Breast epithelium (tissue), 4 donors: Measurements from ENCODE around the gene IL5RA. TPM values are rescaled to one million over a fixed set of nuclear protein-coding genes. Genes with fewer than 3 reads are reported as not detected.

Experiments used
- DNase-seq, 2 donors: peaks; one replicate each; pipeline ENCODE4 v3.0.0-alpha.2; 2019; ENCODE audit warnings: low spot score in 2 of 2
- H3K27ac ChIP-seq, 2 donors: fragments of 200-600 bp; sonication (generic) in 1 of 2; one replicate each; pipeline ENCODE4 v1.5.1; 2016 to 2019; ENCODE audit warnings: mild to moderate bottlenecking in 1 of 2
- H3K27me3 ChIP-seq, 2 donors: fragments of 200-600 bp; sonication (generic) in 1 of 2; one replicate each; pipeline versions ENCODE4 v1.5.1 to v1.6.0; 2017 to 2019; ENCODE audit warnings: control low read depth in 1 of 2, mild to moderate bottlenecking in 1 of 2
- H3K36me3 ChIP-seq: fragments of 200-600 bp; one replicate; pipeline ENCODE4 v1.5.1; 2019
- H3K4me1 ChIP-seq, 2 donors: fragments of 200-600 bp; sonication (generic); one replicate each; pipeline ENCODE4 v1.5.1; 2016 to 2019; ENCODE audit warnings: control low read depth in 1 of 2
- H3K4me3 ChIP-seq, 3 donors: fragments of 200-600 bp; sonication (generic); 1 replicate in 2 of 3; 2 replicates in 1 of 3; pipeline ENCODE4 v1.5.1; 2016 to 2019; ENCODE audit warnings: mild to moderate bottlenecking in 3 of 3, moderate library complexity in 2 of 3
- H3K9me3 ChIP-seq, 2 donors: fragments of 200-600 bp; sonication (generic) in 1 of 2; one replicate each; pipeline ENCODE4 v1.5.1; 2016 to 2019; ENCODE audit warnings: control low read depth in 1 of 2
- CTCF ChIP-seq, 3 donors: fragments of 450-650 bp; IDR thresholded peaks; one replicate each; pipeline ENCODE4 v1.5.1; 2016 to 2017; ENCODE audit warnings: antibody characterized with exemption in 3 of 3, mild to moderate bottlenecking in 3 of 3, moderate library complexity in 3 of 3
- POLR2A ChIP-seq: fragments of 450-650 bp; IDR thresholded peaks from one replicate; pipeline ENCODE4 v1.6.1; 2016; ENCODE audit warnings: antibody characterized with exemption, mild to moderate bottlenecking, moderate library complexity
- POLR2AphosphoS5 ChIP-seq, 3 donors: sonication (generic); formaldehyde crosslinking; IDR thresholded peaks; one replicate each; pipeline ENCODE4 v1.6.1; 2017; ENCODE audit warnings: antibody characterized with exemption in 3 of 3
- intact Hi-C: fragments of 100-400 bp; cut with DNase I; formaldehyde crosslinking; loops from one replicate; pipeline ENCODE4 v1.15.1; 2023; ENCODE audit warnings: low total_unique reads
- total RNA-seq, 3 donors: library from RNA; depleted of rRNA; stranded (reverse); fragments of >200 nt; gene quantifications; one replicate each; pipeline ENCODE4 v1.1.0, GENCODE V29; 2016

IL5RA gene
- total RNA-seq, 3 donors from 2014 or later, result 0.48 to 0.98 TPM; not detected in 1

GRCh38 chr3:3053974-3054373, 56.2 kb downstream of the IL5RA start:
- no peak for DNase-seq
- H3K27me3 ChIP-seq, result no peaks in the 10 kb centered on the region
- H3K4me1 ChIP-seq, result no peaks in the 10 kb centered on the region
- intact Hi-C loops, result no loop called here
- TF ChIP-seq POLR2A, result no peak
- no peak overlapping the region for H3K27ac ChIP-seq
- H3K4me3 ChIP-seq, result no peak overlapping the region
- no peaks in the 10 kb centered on the region for H3K9me3 ChIP-seq
- H3K36me3 ChIP-seq, result no peaks in the 10 kb centered on the region

GRCh38 chr3:3038201-3038991, 71.8 kb downstream of the IL5RA start:
- no peak for DNase-seq
- H3K36me3 ChIP-seq, result no peaks in the 10 kb centered on the region

GRCh38 chr3:3037156-3037555, 73.0 kb downstream of the IL5RA start:
- H3K36me3 ChIP-seq, result no peaks in the 10 kb centered on the region
- no peaks in the 10 kb centered on the region for H3K9me3 ChIP-seq
- H3K4me1 ChIP-seq, result no peaks in the 10 kb centered on the region
- no peak for DNase-seq
- intact Hi-C loops, result no loop called here
- H3K4me3 ChIP-seq, result no peak overlapping the region
- TF ChIP-seq POLR2AphosphoS5 (IDR thresholded peaks at IDR 0.05) (no peak), CTCF (IDR thresholded peaks at IDR 0.05) (no peak), POLR2A (no peak)
- H3K27me3 ChIP-seq, result no peaks in the 10 kb centered on the region
- no peak overlapping the region for H3K27ac ChIP-seq

More at GRCh38 chr3:3038201-3038991, 71.8 kb downstream of the IL5RA start:
- no peaks in the 10 kb centered on the region for H3K27me3 ChIP-seq
- no peaks in the 10 kb centered on the region for H3K4me1 ChIP-seq
- intact Hi-C loops, result no loop called here
- H3K9me3 ChIP-seq, result no peaks in the 10 kb centered on the region
- H3K4me3 ChIP-seq, result peak overlapping the region in 1 of 3 donors; percentile 19
- H3K27ac ChIP-seq, result no peak overlapping the region
- TF ChIP-seq POLR2A (no peak), CTCF (IDR thresholded peaks at IDR 0.05) (no peak), POLR2AphosphoS5 (IDR thresholded peaks at IDR 0.05) (no peak)

- Histone ChIP-seq H3K36me3 (no peaks in the 10 kb centered on the region), H3K4me1 (no peaks in the 10 kb centered on the region), H3K27me3 (no peaks in the 10 kb centered on the region), H3K4me3 (no peak overlapping the region), H3K27ac (no peak overlapping the region), H3K9me3 (no peaks in the 10 kb centered on the region)
- intact Hi-C loops, result no loop called here
- no peak for DNase-seq
- no peak for TF ChIP-seq CTCF (IDR thresholded peaks at IDR 0.05)
- no peak for TF ChIP-seq POLR2A
- no peak for TF ChIP-seq POLR2AphosphoS5 (IDR thresholded peaks at IDR 0.05)
Observed at GRCh38 chr3:3031326-3031725, 78.8 kb downstream of the IL5RA start.

- no peaks in the 10 kb centered on the region for H3K4me1 ChIP-seq
- H3K36me3 ChIP-seq, result no peaks in the 10 kb centered on the region
- no peaks in the 10 kb centered on the region for H3K9me3 ChIP-seq
- TF ChIP-seq POLR2AphosphoS5 (IDR thresholded peaks at IDR 0.05), result no peak
- no peak for TF ChIP-seq CTCF (IDR thresholded peaks at IDR 0.05)
- TF ChIP-seq POLR2A, result no peak
- intact Hi-C loops, result no loop called here
- no peak for DNase-seq
- no peaks in the 10 kb centered on the region for H3K27me3 ChIP-seq
- no peak overlapping the region for H3K4me3 ChIP-seq
- H3K27ac ChIP-seq, result no peak overlapping the region
Observed at GRCh38 chr3:3027976-3028567, 82.1 kb downstream of the IL5RA start.
